HG02588 (cell line): ENCODE data around the gene MET.

Source experiments
- ATAC-seq: cut with Tn5 transposase; IDR thresholded peaks from one replicate; pipeline ENCODE4 v1.9.1; 2021; ENCODE audit warnings: mild to moderate bottlenecking, moderate library complexity; ENCODE audit not compliant: unreplicated experiment

The MET gene

DNA sequence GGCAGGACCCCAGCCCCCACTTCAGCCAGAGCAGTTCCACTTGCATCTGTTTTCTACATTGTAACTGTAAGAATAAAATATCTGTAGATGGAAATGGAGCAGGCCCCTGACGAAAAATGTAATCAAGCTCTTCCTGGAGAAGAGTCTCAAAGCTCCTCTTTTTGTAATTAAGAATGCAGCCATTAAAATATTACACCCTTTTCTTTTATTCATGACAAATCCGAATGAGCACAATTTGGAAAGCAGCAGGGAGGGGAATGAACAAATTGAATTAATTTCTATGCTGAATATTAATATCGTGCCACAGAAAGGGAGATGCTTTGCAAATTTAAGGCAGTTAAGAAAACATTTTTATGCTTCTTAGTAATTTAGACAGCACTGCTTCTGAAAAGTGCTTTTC, 165.6 kb downstream of the MET start:
- ATAC-seq: no peak

DNA sequence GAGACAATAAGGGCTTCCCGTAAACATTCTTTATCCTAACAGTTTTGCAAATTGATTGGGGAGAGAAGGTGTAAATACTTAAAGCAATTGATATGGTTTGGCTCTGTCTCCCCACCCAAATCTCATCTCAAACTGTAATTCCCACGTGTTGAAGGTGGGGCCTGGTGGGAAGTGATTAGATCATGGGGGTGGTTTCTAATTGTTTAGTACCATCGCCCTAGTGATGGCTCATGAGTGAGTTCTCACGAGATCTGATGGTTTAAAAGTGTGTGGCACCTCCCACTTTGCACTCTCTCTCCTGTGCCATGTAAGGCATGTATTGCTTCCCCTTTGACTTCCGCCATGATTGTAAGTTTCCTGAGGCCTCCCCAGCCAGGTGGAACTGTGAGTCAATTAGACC, 168.3 kb downstream of the MET start:
- no peak for ATAC-seq

DNA sequence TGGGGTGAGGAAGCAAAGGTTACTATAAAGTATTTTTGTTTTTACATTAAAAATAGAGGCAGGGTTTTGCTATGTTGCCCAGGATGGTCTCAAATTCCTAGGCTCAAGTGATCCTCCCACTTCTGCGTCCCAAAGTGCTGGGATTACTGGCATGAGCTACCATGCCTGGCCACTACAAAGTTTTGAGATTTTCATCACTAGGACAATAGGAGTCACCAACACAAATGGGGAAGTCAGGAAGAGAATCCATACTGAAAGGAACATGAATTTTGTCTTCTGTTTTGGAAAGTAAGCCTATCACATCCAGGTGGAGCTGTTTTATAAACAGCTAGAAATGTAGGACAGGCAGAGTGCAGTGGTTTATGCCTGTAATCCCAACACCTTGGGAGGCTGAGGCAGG, 170.4 kb downstream of the MET start:
- ATAC-seq: no peak

- no peak for ATAC-seq
These were observed 171.4 kb downstream of the MET start for GRCh38 chr7:116843378-116843777.
